Measurements from ENCODE around the gene MBP. TPM values are rescaled to one million over a fixed set of nuclear protein-coding genes. Genes with fewer than 3 reads are reported as not detected.

Gene MBP
- total RNA-seq, 1 donor from 2014 or later, result 92.7 TPM

- Mint-ChIP-seq H3K9me3 (no peaks in the 10 kb centered on the region), H3K4me1 (peaks cover 4% of the 10 kb centered on the region), H3K4me3 (no peak overlapping the region), H3K36me3 (ENCODE audit: low read depth) (no peaks in the 10 kb centered on the region), H3K27ac (no peak overlapping the region), H3K27me3 (peaks cover 11% of the 10 kb centered on the region)
- intact Hi-C loops (cut with micrococcal nuclease), result loop anchor here (2.0 kb wide), 1 partner anchor 17 kb away; no protein-coding TSS in a partner anchor
- no peak for DNase-seq
- no peak for TF ChIP-seq CTCF (IDR thresholded peaks at IDR 0.05)
- CTCF ChIA-PET, result no interaction called here
- POLR2A ChIA-PET, result no interaction called here
- no peak for ATAC-seq (ENCODE audit: low read depth)
Observed at GRCh38 chr18:77165503-77166188, 33.1 kb upstream of the MBP start.

GRCh38 chr18:77164763-77165485 lies 32.3 kb upstream of the MBP start:
- ChIA-PET CTCF (no interaction called here), POLR2A (no interaction called here)
- Mint-ChIP-seq H3K9me3 (no peaks in the 10 kb centered on the region), H3K27ac (no peak overlapping the region), H3K27me3 (peaks cover 11% of the 10 kb centered on the region), H3K36me3 (ENCODE audit: low read depth) (no peaks in the 10 kb centered on the region), H3K4me1 (peaks cover 11% of the 10 kb centered on the region), H3K4me3 (no peak overlapping the region)
- no peak for TF ChIP-seq CTCF (IDR thresholded peaks at IDR 0.05)
- no peak for DNase-seq
- intact Hi-C loops (cut with micrococcal nuclease), result loop anchor here (2.0 kb wide), 1 partner anchor 18 kb away; no protein-coding TSS in a partner anchor
- ATAC-seq (ENCODE audit: low read depth), result no peak

GRCh38 chr18:77164026-77164425 lies 31.4 kb upstream of the MBP start:
- peaks cover 11% of the 10 kb centered on the region for H3K27me3 Mint-ChIP-seq
- ATAC-seq (ENCODE audit: low read depth) (no peak), DNase-seq (no peak)
- no peak overlapping the region for H3K4me3 Mint-ChIP-seq
- H3K9me3 Mint-ChIP-seq, result no peaks in the 10 kb centered on the region
- H3K36me3 Mint-ChIP-seq (ENCODE audit: low read depth), result no peaks in the 10 kb centered on the region
- no peak overlapping the region for H3K27ac Mint-ChIP-seq
- CTCF ChIA-PET, result no interaction called here
- POLR2A ChIA-PET, result no interaction called here
- TF ChIP-seq CTCF (IDR thresholded peaks at IDR 0.05), result no peak
- peaks cover 11% of the 10 kb centered on the region for H3K4me1 Mint-ChIP-seq
- intact Hi-C loops (cut with micrococcal nuclease), result loop anchor here (2.0 kb wide), 1 partner anchor 19 kb away; no protein-coding TSS in a partner anchor

- H3K36me3 Mint-ChIP-seq (ENCODE audit: low read depth), result no peaks in the 10 kb centered on the region
- ATAC-seq (ENCODE audit: low read depth), result no peak
- peaks cover 11% of the 10 kb centered on the region for H3K27me3 Mint-ChIP-seq
- H3K27ac Mint-ChIP-seq, result no peak overlapping the region
- TF ChIP-seq CTCF (IDR thresholded peaks at IDR 0.05), result no peak
- H3K4me1 Mint-ChIP-seq, result peaks cover 11% of the 10 kb centered on the region
- POLR2A ChIA-PET, result no interaction called here
- intact Hi-C loops (cut with micrococcal nuclease), result no loop called here
- no peak overlapping the region for H3K4me3 Mint-ChIP-seq
- CTCF ChIA-PET, result no interaction called here
- H3K9me3 Mint-ChIP-seq, result no peaks in the 10 kb centered on the region
- DNase-seq, result no peak
Observed at GRCh38 chr18:77162580-77162979, 30.0 kb upstream of the MBP start.

GRCh38 chr18:77161961-77162360 lies 29.4 kb upstream of the MBP start:
- ATAC-seq (ENCODE audit: low read depth) (no peak), DNase-seq (no peak)
- ChIA-PET CTCF (no interaction called here), POLR2A (no interaction called here)
- H3K4me3 Mint-ChIP-seq, result no peak overlapping the region
- H3K4me1 Mint-ChIP-seq, result peaks cover 11% of the 10 kb centered on the region
- no peak overlapping the region for H3K27ac Mint-ChIP-seq
- H3K27me3 Mint-ChIP-seq, result peaks cover 11% of the 10 kb centered on the region
- no peaks in the 10 kb centered on the region for H3K36me3 Mint-ChIP-seq (ENCODE audit: low read depth)
- no peak for TF ChIP-seq CTCF (IDR thresholded peaks at IDR 0.05)
- intact Hi-C loops (cut with micrococcal nuclease), result no loop called here
- no peaks in the 10 kb centered on the region for H3K9me3 Mint-ChIP-seq
